ENCODE measurements around the gene ZNF41. TPM values are rescaled to one million over a fixed set of nuclear protein-coding genes. Genes with fewer than 3 reads are reported as not detected.

The ZNF41 gene
- total and polyA plus RNA-seq, 4 donors = 1.9 to 5.0 (median 2.5) TPM

- Histone ChIP-seq H3K9me3 (ENCODE audit: control insufficient read depth in 4 of 4, low read length in 3 of 4) (no peaks in the 10 kb centered on the region), H3K36me3 (ENCODE audit: control insufficient read depth in 4 of 4, insufficient read depth in 3 of 4, low read depth in 1 of 4, low read length in 3 of 4) (no peaks in the 10 kb centered on the region), H3K27ac (ENCODE audit: low read depth in 1 of 2, low read length in 2 of 2) (no peak overlapping the region), H3K4me3 (ENCODE audit: low read depth in 1 of 3, low read length in 3 of 3) (no peak overlapping the region), H3K4me1 (ENCODE audit: control insufficient read depth in 4 of 4, insufficient read depth in 4 of 4, low read length in 3 of 4) (peaks cover 0 to 10% (median 2%) of the 10 kb centered on the region in 4 donors), H3K27me3 (ENCODE audit: control insufficient read depth in 4 of 4, insufficient read depth in 4 of 4, low read length in 3 of 4) (no peaks in the 10 kb centered on the region), H3K9ac (ENCODE audit: low read depth in 1 of 2, low read length in 2 of 2) (no peak overlapping the region)
- no peak for TF ChIP-seq NR2F2 (IDR thresholded peaks at IDR 0.05)
- TF ChIP-seq EGR1 (IDR thresholded peaks at IDR 0.05; ENCODE audit: low read depth in 2 of 2) = no peak
- TF ChIP-seq HNF4G (IDR thresholded peaks at IDR 0.05) = no peak
- TF ChIP-seq CTCF (IDR thresholded peaks at IDR 0.05; ENCODE audit: low read depth, low read length, missing input control) = no peak
- no peak for TF ChIP-seq SP1 (IDR thresholded peaks at IDR 0.05)
- no peak for TF ChIP-seq HNF4A (conservative IDR thresholded peaks at IDR 0.05)
- no peak for TF ChIP-seq TAF1 (conservative IDR thresholded peaks at IDR 0.05)
- no peak for TF ChIP-seq YY1 (IDR thresholded peaks at IDR 0.05)
- TF ChIP-seq FOXA1 (IDR thresholded peaks at IDR 0.05) = no peak
- no peak for TF ChIP-seq MAX (IDR thresholded peaks at IDR 0.05)
- TF ChIP-seq FOXA2 (IDR thresholded peaks at IDR 0.05) = no peak
- no peak for TF ChIP-seq ATF3 (IDR thresholded peaks at IDR 0.05)
- DNase-seq (ENCODE audit: low spot score) = no peak
- WGBS = 37% methylated on average over 2 of the region's 2 CpGs
Observed at GRCh38 chrX:47480576-47480975, 2.4 kb downstream of the ZNF41 start.

- H3K9ac ChIP-seq (ENCODE audit: low read depth in 1 of 2, low read length in 2 of 2) = no peak overlapping the region
- H3K4me1 ChIP-seq (ENCODE audit: control insufficient read depth in 4 of 4, insufficient read depth in 4 of 4, low read length in 3 of 4) = no peaks in the 10 kb centered on the region
- no peak for DNase-seq (ENCODE audit: low spot score)
- no peaks in the 10 kb centered on the region for H3K27me3 ChIP-seq (ENCODE audit: control insufficient read depth in 4 of 4, insufficient read depth in 4 of 4, low read length in 3 of 4)
- no peak for TF ChIP-seq HNF4A (conservative IDR thresholded peaks at IDR 0.05)
- no peak for TF ChIP-seq FOXA1 (IDR thresholded peaks at IDR 0.05)
- no peak for TF ChIP-seq FOXA2 (IDR thresholded peaks at IDR 0.05)
- no peak for TF ChIP-seq HNF4G (IDR thresholded peaks at IDR 0.05)
- no peak for TF ChIP-seq NR2F2 (IDR thresholded peaks at IDR 0.05)
- TF ChIP-seq YY1 (IDR thresholded peaks at IDR 0.05) = no peak
- no peak for TF ChIP-seq RXRA (IDR thresholded peaks at IDR 0.05)
- TF ChIP-seq TAF1 (conservative IDR thresholded peaks at IDR 0.05) = no peak
- TF ChIP-seq MAX (IDR thresholded peaks at IDR 0.05) = no peak
- TF ChIP-seq ATF3 (IDR thresholded peaks at IDR 0.05) = no peak
- TF ChIP-seq RAD21 (IDR thresholded peaks at IDR 0.05) = no peak
- no peak for TF ChIP-seq SP1 (IDR thresholded peaks at IDR 0.05)
- no peak overlapping the region for H3K27ac ChIP-seq (ENCODE audit: low read depth in 1 of 2, low read length in 2 of 2)
- no peaks in the 10 kb centered on the region for H3K9me3 ChIP-seq (ENCODE audit: control insufficient read depth in 4 of 4, low read length in 3 of 4)
- no peak overlapping the region for H3K4me3 ChIP-seq (ENCODE audit: low read depth in 1 of 3, low read length in 3 of 3)
- H3K36me3 ChIP-seq (ENCODE audit: control insufficient read depth in 4 of 4, insufficient read depth in 3 of 4, low read depth in 1 of 4, low read length in 3 of 4) = no peaks in the 10 kb centered on the region
Observed at GRCh38 chrX:47475476-47475875, 7.5 kb downstream of the ZNF41 start.

GRCh38 chrX:47467106-47467505 is 15.9 kb downstream of the ZNF41 start:
- H3K27ac ChIP-seq (ENCODE audit: low read depth in 1 of 2, low read length in 2 of 2) = no peak overlapping the region
- H3K4me3 ChIP-seq (ENCODE audit: low read depth in 1 of 3, low read length in 3 of 3) = no peak overlapping the region
- no peaks in the 10 kb centered on the region for H3K27me3 ChIP-seq (ENCODE audit: control insufficient read depth in 4 of 4, insufficient read depth in 4 of 4, low read length in 3 of 4)
- no peaks in the 10 kb centered on the region for H3K4me1 ChIP-seq (ENCODE audit: control insufficient read depth in 4 of 4, insufficient read depth in 4 of 4, low read length in 3 of 4)
- WGBS = 95% methylated on average over 5 of the region's 5 CpGs
- H3K36me3 ChIP-seq (ENCODE audit: control insufficient read depth in 4 of 4, insufficient read depth in 3 of 4, low read depth in 1 of 4, low read length in 3 of 4) = peaks cover 0 to 7% (median 4%) of the 10 kb centered on the region in 4 donors
- TF ChIP-seq JUND (IDR thresholded peaks at IDR 0.05) (no peak), SP1 (IDR thresholded peaks at IDR 0.05) (no peak), ZBTB33 (IDR thresholded peaks at IDR 0.05) (no peak), MAX (IDR thresholded peaks at IDR 0.05) (no peak), RAD21 (IDR thresholded peaks at IDR 0.05) (no peak), REST (IDR thresholded peaks at IDR 0.05) (no peak), HNF4G (IDR thresholded peaks at IDR 0.05) (no peak), FOXA2 (IDR thresholded peaks at IDR 0.05) (no peak), FOXA1 (IDR thresholded peaks at IDR 0.05) (no peak), TAF1 (conservative IDR thresholded peaks at IDR 0.05) (no peak), YY1 (IDR thresholded peaks at IDR 0.05) (no peak), HNF4A (conservative IDR thresholded peaks at IDR 0.05) (no peak)
- H3K9ac ChIP-seq (ENCODE audit: low read depth in 1 of 2, low read length in 2 of 2) = no peak overlapping the region
- H3K9me3 ChIP-seq (ENCODE audit: control insufficient read depth in 4 of 4, low read length in 3 of 4) = peaks cover 0 to 2% (median 0%) of the 10 kb centered on the region in 4 donors
- no peak for DNase-seq (ENCODE audit: low spot score)
